Measurements from ENCODE around the gene PGBD5.

- no peak for TF ChIP-seq POLR2AphosphoS5 (IDR thresholded peaks at IDR 0.05; ENCODE audit: borderline replicate concordance, low read depth, low read length)
- no peak for TF ChIP-seq FOXP2 (optimal IDR thresholded peaks at IDR 0.05; ENCODE audit: control extremely low read depth, extremely low read length, insufficient read depth)
- TF ChIP-seq EZH2 (IDR thresholded peaks at IDR 0.05): no peak
Observed at GRCh38 chr1:230310381-230311163, 115.6 kb downstream of the PGBD5 start.
